Mucosa of stomach (tissue), 1 donor: ENCODE results near the gene TMEM119.
"Not testable (repeated sequence)": the region's sequence is repeated elsewhere in the genome, so short reads cannot be mapped to it uniquely, and the experiment has no call there.

Experiments
- H3K27me3 ChIP-seq: one replicate; pipeline ENCODE4 v1.7.0; 2013; ENCODE audit warnings: mild to moderate bottlenecking, low read length; ENCODE audit not compliant: control insufficient read depth, insufficient read depth
- H3K36me3 ChIP-seq: one replicate; pipeline ENCODE4 v1.7.0; 2013; ENCODE audit warnings: low read length; ENCODE audit not compliant: control insufficient read depth, insufficient read depth
- H3K4me1 ChIP-seq: one replicate; pipeline ENCODE4 v1.7.0; 2013; ENCODE audit warnings: mild to moderate bottlenecking, low read length; ENCODE audit not compliant: control insufficient read depth, insufficient read depth
- H3K4me3 ChIP-seq: one replicate; pipeline ENCODE4 v1.7.0; 2013; ENCODE audit warnings: low read length
- H3K9ac ChIP-seq: one replicate; pipeline ENCODE4 v1.7.0; 2013; ENCODE audit warnings: mild to moderate bottlenecking, low read length, moderate library complexity
- H3K9me3 ChIP-seq: one replicate; pipeline ENCODE4 v1.7.0; 2013; ENCODE audit warnings: mild to moderate bottlenecking, low read length, moderate library complexity; ENCODE audit not compliant: control insufficient read depth
- donor health status: Pancreatic carcinoma.

TMEM119 gene

GRCh38 chr12:108629824-108630476, 32.1 kb upstream of the TMEM119 start:
- Histone ChIP-seq H3K9ac (no peak overlapping the region), H3K27me3 (no peaks in the 10 kb centered on the region), H3K36me3 (no peaks in the 10 kb centered on the region), H3K4me1 (peaks cover 31% of the 10 kb centered on the region), H3K4me3 (no peak overlapping the region), H3K9me3 (no peaks in the 10 kb centered on the region)

GRCh38 chr12:108629151-108629550, 31.3 kb upstream of the TMEM119 start:
- Histone ChIP-seq H3K4me1 (peaks cover 23% of the 10 kb centered on the region), H3K9ac (peak overlapping the region; percentile 37), H3K27me3 (no peaks in the 10 kb centered on the region), H3K4me3 (no peak overlapping the region), H3K36me3 (no peaks in the 10 kb centered on the region), H3K9me3 (no peaks in the 10 kb centered on the region)

- Histone ChIP-seq H3K9me3 (no peaks in the 10 kb centered on the region), H3K27me3 (no peaks in the 10 kb centered on the region), H3K4me1 (peaks cover 15% of the 10 kb centered on the region), H3K4me3 (no peak overlapping the region), H3K36me3 (no peaks in the 10 kb centered on the region), H3K9ac (no peak overlapping the region)
These were observed 29.4 kb upstream of the TMEM119 start for GRCh38 chr12:108627134-108627920.

- no peak overlapping the region for H3K4me3 ChIP-seq
- H3K27me3 ChIP-seq, result no peaks in the 10 kb centered on the region
- no peaks in the 10 kb centered on the region for H3K9me3 ChIP-seq
- H3K36me3 ChIP-seq, result no peaks in the 10 kb centered on the region
- peaks cover 7% of the 10 kb centered on the region for H3K4me1 ChIP-seq
- H3K9ac ChIP-seq, result no peak overlapping the region
These were observed 27.3 kb upstream of the TMEM119 start for GRCh38 chr12:108625228-108625627.

GRCh38 chr12:108623577-108623976, 25.7 kb upstream of the TMEM119 start:
- Histone ChIP-seq H3K27me3 (peaks cover 5% of the 10 kb centered on the region), H3K36me3 (no peaks in the 10 kb centered on the region), H3K4me1 (peaks cover 5% of the 10 kb centered on the region), H3K9me3 (no peaks in the 10 kb centered on the region), H3K4me3 (no peak overlapping the region), H3K9ac (no peak overlapping the region)

- Histone ChIP-seq H3K9me3 (no peaks in the 10 kb centered on the region), H3K27me3 (peaks cover 8% of the 10 kb centered on the region), H3K36me3 (no peaks in the 10 kb centered on the region), H3K4me3 (no peak overlapping the region), H3K4me1 (peaks cover 4% of the 10 kb centered on the region), H3K9ac (no peak overlapping the region)
These were observed 25.1 kb upstream of the TMEM119 start for GRCh38 chr12:108622921-108623514.

GRCh38 chr12:108622421-108622820, 24.5 kb upstream of the TMEM119 start:
- Histone ChIP-seq H3K9ac (no peak overlapping the region), H3K4me1 (peaks cover 6% of the 10 kb centered on the region), H3K27me3 (peaks cover 8% of the 10 kb centered on the region), H3K36me3 (no peaks in the 10 kb centered on the region), H3K4me3 (no peak overlapping the region), H3K9me3 (no peaks in the 10 kb centered on the region)

GRCh38 chr12:108621161-108621560, 23.3 kb upstream of the TMEM119 start:
- Histone ChIP-seq H3K9ac (no peak overlapping the region), H3K9me3 (no peaks in the 10 kb centered on the region), H3K36me3 (no peaks in the 10 kb centered on the region), H3K4me3 (no peak overlapping the region), H3K27me3 (peaks cover 8% of the 10 kb centered on the region), H3K4me1 (peaks cover 6% of the 10 kb centered on the region)

GRCh38 chr12:108620236-108620879, 22.5 kb upstream of the TMEM119 start:
- Histone ChIP-seq H3K36me3 (no peaks in the 10 kb centered on the region), H3K9ac (no peak overlapping the region), H3K4me1 (peaks cover 6% of the 10 kb centered on the region), H3K4me3 (no peak overlapping the region), H3K9me3 (no peaks in the 10 kb centered on the region), H3K27me3 (peaks cover 8% of the 10 kb centered on the region)

- H3K9me3 ChIP-seq, result no peaks in the 10 kb centered on the region
- no peak overlapping the region for H3K4me3 ChIP-seq
- H3K36me3 ChIP-seq, result no peaks in the 10 kb centered on the region
- peaks cover 8% of the 10 kb centered on the region for H3K27me3 ChIP-seq
- no peak overlapping the region for H3K9ac ChIP-seq
- peaks cover 6% of the 10 kb centered on the region for H3K4me1 ChIP-seq
These were observed 21.7 kb upstream of the TMEM119 start for GRCh38 chr12:108619369-108620160.

GRCh38 chr12:108618953-108619274, 21.0 kb upstream of the TMEM119 start:
- H3K4me1 ChIP-seq, result not testable (repeated sequence)

More at GRCh38 chr12:108618953-108619274, 21.0 kb upstream of the TMEM119 start:
- not testable (repeated sequence) for H3K9me3 ChIP-seq, H3K27me3 ChIP-seq, H3K9ac ChIP-seq, H3K36me3 ChIP-seq, H3K4me3 ChIP-seq
